GM12873 (cell line): ENCODE data around the gene TUBB6.

Source experiments
- CTCF ChIP-seq: IDR thresholded peaks from 2 replicates; pipeline ENCODE4 v1.5.1; 2012; ENCODE audit warnings: low read depth, mild to moderate bottlenecking, moderate library complexity, low read length, control low read depth; ENCODE audit not compliant: insufficient read depth; ENCODE audit errors: missing control alignments

TUBB6 gene

GRCh38 chr18:12307701-12308385 lies at the start of gene TUBB6:
Gene TUBB6 (plus strand): TSS chr18:12308241. CDS start chr18:12308293, 52 bp downstream.
- TF ChIP-seq CTCF, result no peak

GRCh38 chr18:12258719-12259705 lies 49.0 kb upstream of the TUBB6 start:
- no peak for TF ChIP-seq CTCF

DNA sequence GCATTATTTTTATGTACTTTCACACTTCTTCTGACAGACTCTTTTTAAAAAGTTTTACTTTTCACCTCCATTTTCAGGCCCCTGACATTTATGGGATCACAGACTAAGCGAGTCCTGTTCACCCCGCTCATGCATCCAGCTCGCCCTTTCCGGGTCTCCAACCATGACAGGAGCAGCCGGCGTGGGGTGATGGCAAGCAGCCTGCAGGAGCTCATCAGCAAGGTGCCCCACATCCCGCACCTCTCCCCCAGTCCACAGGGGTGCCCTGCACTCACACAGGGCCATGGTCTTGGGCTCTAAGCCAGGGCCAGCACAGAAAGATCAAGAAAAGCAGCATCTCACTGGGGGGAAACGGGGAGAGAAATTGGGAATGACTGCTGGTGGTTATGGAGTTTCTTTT lies 45.3 kb upstream of the TUBB6 start:
- TF ChIP-seq CTCF, result no peak

DNA sequence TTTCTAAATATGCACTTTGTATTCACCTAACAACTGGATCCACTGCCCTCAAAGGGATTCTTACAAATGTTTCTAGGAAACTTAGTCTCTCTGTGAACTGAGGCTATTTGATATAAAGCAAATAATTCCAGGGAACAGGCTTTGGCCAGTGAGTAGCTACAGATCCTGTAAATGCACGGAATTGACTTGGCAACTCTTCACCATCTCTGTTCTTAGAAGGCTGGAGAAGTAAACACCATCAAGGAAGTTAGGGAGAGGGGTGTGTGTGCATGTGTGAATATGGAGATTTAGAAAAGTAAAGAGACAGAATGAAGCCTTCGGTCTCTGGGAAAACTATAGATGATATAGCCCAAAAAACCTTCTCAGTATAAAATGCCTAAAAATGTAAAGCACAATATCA lies 43.2 kb upstream of the TUBB6 start:
- no peak for TF ChIP-seq CTCF

DNA sequence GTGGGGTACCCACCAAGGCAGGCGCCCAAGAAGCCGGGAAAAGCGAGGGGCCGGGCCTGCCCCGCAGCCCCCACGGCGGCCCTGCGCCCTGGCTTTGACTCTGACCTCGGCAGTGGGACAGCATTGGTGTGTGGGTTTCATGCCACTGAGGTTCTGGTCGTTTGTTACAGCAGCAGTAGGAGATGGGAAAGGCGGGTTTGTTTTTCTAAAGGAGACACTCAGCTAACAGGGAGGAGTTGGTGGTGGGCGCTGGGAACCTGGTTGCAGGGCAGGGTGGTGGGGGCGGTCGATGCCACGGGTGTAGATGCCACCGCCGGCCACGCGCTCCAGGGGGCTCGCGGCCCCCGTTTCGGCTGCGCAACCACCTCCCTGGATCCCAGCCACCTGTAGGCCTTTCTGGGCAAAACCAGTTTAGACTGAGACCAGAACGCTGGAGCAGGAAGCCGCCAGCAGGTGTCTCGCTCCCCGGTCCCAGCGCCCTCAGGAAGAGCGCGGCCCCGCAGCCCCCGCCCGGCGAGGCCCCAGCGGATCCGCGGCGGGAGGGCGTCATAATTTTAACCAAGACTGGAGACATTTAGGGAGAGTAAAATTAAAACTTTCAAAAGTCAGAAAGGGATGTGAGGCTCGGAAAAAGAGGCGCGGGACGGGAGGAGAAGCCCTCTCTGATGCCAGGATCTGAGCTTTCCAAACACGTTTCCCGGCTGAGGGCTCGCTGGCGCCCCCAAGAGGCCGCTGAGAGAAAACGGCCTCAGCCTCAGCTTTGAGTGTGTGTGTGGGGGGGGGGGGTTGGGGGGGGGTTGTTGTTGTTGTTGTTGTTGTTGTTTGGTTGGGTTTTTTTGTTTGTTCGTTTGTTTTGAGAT lies 36.4 kb upstream of the TUBB6 start:
- TF ChIP-seq CTCF, result peak; percentile 72

GRCh38 chr18:12274793-12275192 lies 33.2 kb upstream of the TUBB6 start:
- no peak for TF ChIP-seq CTCF
